Measurements from ENCODE around the gene GPM6B. TPM values are rescaled to one million over a fixed set of nuclear protein-coding genes. Genes with fewer than 3 reads are reported as not detected.

GPM6B gene
- total and polyA plus RNA-seq, 2 donors (not counting 3 experiments of a cell fraction or from before 2014, with no cell fraction given): 0.30 TPM; not detected in 1

DNA sequence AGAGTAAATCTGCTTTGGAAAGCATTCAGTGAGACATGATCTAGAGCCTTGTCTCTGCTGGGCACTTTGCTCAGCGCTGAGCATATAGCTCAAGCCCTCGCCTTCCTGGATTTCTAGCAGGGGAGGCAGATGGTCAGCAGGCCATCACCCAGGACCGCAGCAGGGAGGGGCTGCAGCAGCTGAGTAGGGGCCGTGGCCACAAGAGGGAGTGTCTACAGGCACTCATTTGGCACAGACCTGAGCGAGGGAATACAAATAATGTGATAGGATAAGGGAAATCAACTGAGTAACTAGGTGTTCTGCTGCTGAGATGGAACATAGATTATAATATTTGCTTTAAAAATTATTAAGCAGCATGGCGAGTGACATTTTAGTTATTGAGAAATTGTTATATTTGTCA lies 52.1 kb downstream of the GPM6B start:
- CTCF ChIA-PET: interaction anchor here (1.0 kb wide), 1 partner anchor 22 kb away, joined by 8 read pairs; no protein-coding TSS in a partner anchor
- no peak overlapping the region for H3K4me2 ChIP-seq (ENCODE audit: insufficient read depth, low read length)
- no peak for DNase-seq (ENCODE audit: low read depth, low spot score)

GRCh38 chrX:13764281-13764680 lies 52.6 kb downstream of the GPM6B start:
- ChIA-PET CTCF (no interaction called here), POLR2A (no interaction called here)
- Histone ChIP-seq H4K20me1 (replicated peaks; ENCODE audit: control insufficient read depth, extremely low read depth, insufficient read depth, low read length) (no peaks in the 10 kb centered on the region), H3K36me3 (ENCODE audit: control insufficient read depth in 2 of 2, extremely low read depth in 1 of 2, insufficient read depth in 2 of 2, low read length in 2 of 2) (peaks cover 1 to 2% of the 10 kb centered on the region in 2 experiments), H3K9ac (replicated peaks; ENCODE audit: extremely low read depth, insufficient read depth, low read length) (no peak overlapping the region), H3K4me1 (ENCODE audit: control insufficient read depth, extremely low read depth, insufficient read depth, low read length) (no peaks in the 10 kb centered on the region), H3K79me2 (ENCODE audit: control insufficient read depth, insufficient read depth, low read length) (no peaks in the 10 kb centered on the region), H3K9me1 (replicated peaks; ENCODE audit: control insufficient read depth, extremely low read depth, insufficient read depth, low read length) (no peaks in the 10 kb centered on the region), H3K9me3 (replicated peaks; ENCODE audit: control insufficient read depth, insufficient read depth, low read length) (no peaks in the 10 kb centered on the region), H3K4me3 (replicated peaks in 1 of 3; ENCODE audit: insufficient read depth in 1 of 3, low read depth in 1 of 3, low read length in 3 of 3) (no peak overlapping the region), H3K27ac (ENCODE audit: insufficient read depth, low read depth, low read length) (no peak overlapping the region), H3K27me3 (ENCODE audit: control insufficient read depth in 2 of 2, insufficient read depth in 2 of 2, low read length in 2 of 2) (no peaks in the 10 kb centered on the region), H3K4me2 (ENCODE audit: insufficient read depth, low read length) (no peak overlapping the region), H2AFZ (ENCODE audit: low read depth, low read length) (no peak overlapping the region)
- DNase-seq (ENCODE audit: low read depth, low spot score) (no peak), FAIRE-seq (peak; percentile 72)
- no TSS peak for BruUV-seq (replicated peaks)
- dilution Hi-C loops (cut with MboI; ENCODE audit: extremely low pct_ligation_motif_present, low sequenced_read_pairs) (no loop called here), intact Hi-C loops (cut with micrococcal nuclease) (no loop called here)
- no peak for TF ChIP-seq GATA2 (IDR thresholded peaks at IDR 0.05; ENCODE audit: insufficient read depth, insufficient read length, low read depth, low read length)
- TF ChIP-seq MYC (IDR thresholded peaks at IDR 0.05; ENCODE audit: low read depth, low read length): no peak
- no peak for TF ChIP-seq EZH2 (IDR thresholded peaks at IDR 0.05; ENCODE audit: borderline replicate concordance, low read depth, low read length, severe bottlenecking)
- TF ChIP-seq JUN (IDR thresholded peaks at IDR 0.05; ENCODE audit: borderline replicate concordance, insufficient read depth, insufficient read length, low read depth): no peak
- TF ChIP-seq FOS (IDR thresholded peaks at IDR 0.05; ENCODE audit: borderline replicate concordance, insufficient read depth, low read length): no peak
- no peak for TF ChIP-seq POLR2AphosphoS5 (IDR thresholded peaks at IDR 0.05; ENCODE audit: insufficient read depth, low read depth, low read length)
- TF ChIP-seq MAX (IDR thresholded peaks at IDR 0.05; ENCODE audit: insufficient read depth, insufficient read length): no peak
- TF ChIP-seq, protein P1, sequence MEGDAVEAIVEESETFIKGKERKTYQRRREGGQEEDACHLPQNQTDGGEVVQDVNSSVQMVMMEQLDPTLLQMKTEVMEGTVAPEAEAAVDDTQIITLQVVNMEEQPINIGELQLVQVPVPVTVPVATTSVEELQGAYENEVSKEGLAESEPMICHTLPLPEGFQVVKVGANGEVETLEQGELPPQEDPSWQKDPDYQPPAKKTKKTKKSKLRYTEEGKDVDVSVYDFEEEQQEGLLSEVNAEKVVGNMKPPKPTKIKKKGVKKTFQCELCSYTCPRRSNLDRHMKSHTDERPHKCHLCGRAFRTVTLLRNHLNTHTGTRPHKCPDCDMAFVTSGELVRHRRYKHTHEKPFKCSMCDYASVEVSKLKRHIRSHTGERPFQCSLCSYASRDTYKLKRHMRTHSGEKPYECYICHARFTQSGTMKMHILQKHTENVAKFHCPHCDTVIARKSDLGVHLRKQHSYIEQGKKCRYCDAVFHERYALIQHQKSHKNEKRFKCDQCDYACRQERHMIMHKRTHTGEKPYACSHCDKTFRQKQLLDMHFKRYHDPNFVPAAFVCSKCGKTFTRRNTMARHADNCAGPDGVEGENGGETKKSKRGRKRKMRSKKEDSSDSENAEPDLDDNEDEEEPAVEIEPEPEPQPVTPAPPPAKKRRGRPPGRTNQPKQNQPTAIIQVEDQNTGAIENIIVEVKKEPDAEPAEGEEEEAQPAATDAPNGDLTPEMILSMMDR (IDR thresholded peaks at IDR 0.05; ENCODE audit: extremely low read depth in 1 of 2, insufficient read depth in 1 of 2, low read depth in 1 of 2, low read length in 2 of 2): no peak
- TF ChIP-seq POLR2A (IDR thresholded peaks at IDR 0.05; ENCODE audit: low read depth, low read length): no peak

More for the DNA sequence above, 52.1 kb downstream of the GPM6B start:
- H3K4me3 ChIP-seq (replicated peaks in 1 of 3; ENCODE audit: insufficient read depth in 1 of 3, low read depth in 1 of 3, low read length in 3 of 3): no peak overlapping the region
- H2AFZ ChIP-seq (ENCODE audit: low read depth, low read length): no peak overlapping the region
- no peaks in the 10 kb centered on the region for H3K79me2 ChIP-seq (ENCODE audit: control insufficient read depth, insufficient read depth, low read length)
- POLR2A ChIA-PET: no interaction called here
- dilution Hi-C loops (cut with MboI; ENCODE audit: extremely low pct_ligation_motif_present, low sequenced_read_pairs): no loop called here
- H3K9me1 ChIP-seq (replicated peaks; ENCODE audit: control insufficient read depth, extremely low read depth, insufficient read depth, low read length): no peaks in the 10 kb centered on the region
- H3K27me3 ChIP-seq (ENCODE audit: control insufficient read depth in 2 of 2, insufficient read depth in 2 of 2, low read length in 2 of 2): no peaks in the 10 kb centered on the region
- no peaks in the 10 kb centered on the region for H3K4me1 ChIP-seq (ENCODE audit: control insufficient read depth, extremely low read depth, insufficient read depth, low read length)
- no TSS peak for BruUV-seq (replicated peaks)
- H3K27ac ChIP-seq (ENCODE audit: insufficient read depth, low read depth, low read length): no peak overlapping the region
- no peak for FAIRE-seq
- intact Hi-C loops (cut with micrococcal nuclease): no loop called here
- H3K9me3 ChIP-seq (replicated peaks; ENCODE audit: control insufficient read depth, insufficient read depth, low read length): no peaks in the 10 kb centered on the region
- H4K20me1 ChIP-seq (replicated peaks; ENCODE audit: control insufficient read depth, extremely low read depth, insufficient read depth, low read length): no peaks in the 10 kb centered on the region
- no peak overlapping the region for H3K9ac ChIP-seq (replicated peaks; ENCODE audit: extremely low read depth, insufficient read depth, low read length)
- TF ChIP-seq, protein P1 (IDR thresholded peaks at IDR 0.05; ENCODE audit: extremely low read depth in 1 of 2, insufficient read depth in 1 of 2, low read depth in 1 of 2, low read length in 2 of 2): peak in 1 of 2 donors; percentile 24
- TF ChIP-seq POLR2AphosphoS5 (IDR thresholded peaks at IDR 0.05; ENCODE audit: insufficient read depth, low read depth, low read length): no peak
- no peak for TF ChIP-seq JUN (IDR thresholded peaks at IDR 0.05; ENCODE audit: borderline replicate concordance, insufficient read depth, insufficient read length, low read depth)
- H3K36me3 ChIP-seq (ENCODE audit: control insufficient read depth in 2 of 2, extremely low read depth in 1 of 2, insufficient read depth in 2 of 2, low read length in 2 of 2): peaks cover 2 to 3% of the 10 kb centered on the region in 2 experiments
